Smooth muscle cell (in vitro differentiated cells): Measurements from ENCODE around the gene CDK5. TPM values are rescaled to one million over a fixed set of nuclear protein-coding genes. Genes with fewer than 3 reads are reported as not detected.
A peak's percentile ranks its signal among the peaks of the same experiment; 100 is the strongest.

Experiments
- DNase-seq: peaks from one replicate; lab custom pipeline; 2025; ENCODE audit not compliant: unreplicated experiment; lab: John Stamatoyannopoulos, UW
- H2AFZ ChIP-seq: fragments of 200-600 bp; sonication (generic); 2 replicates; pipeline ENCODE4 v1.6.0; 2016; ENCODE audit warnings: antibody characterized with exemption, low read depth, mild to moderate bottlenecking
- H3F3A ChIP-seq: fragments of 200-600 bp; sonication (generic); 2 replicates; pipeline ENCODE4 v1.6.0; 2017; ENCODE audit warnings: antibody characterized with exemption, low read depth
- H3K27ac ChIP-seq: fragments of 200-600 bp; sonication (generic); 2 replicates; pipeline ENCODE4 v1.5.1; 2016; ENCODE audit warnings: low read depth, mild to moderate bottlenecking
- H3K27me3 ChIP-seq: fragments of 200-600 bp; sonication (generic); 2 replicates; pipeline ENCODE4 v1.6.1; 2016; ENCODE audit warnings: low read depth, mild to moderate bottlenecking
- H3K36me3 ChIP-seq: fragments of 200-600 bp; sonication (generic); 2 replicates; pipeline ENCODE4 v1.5.1; 2016; ENCODE audit warnings: low read depth
- H3K4me1 ChIP-seq: fragments of 200-600 bp; sonication (generic); 2 replicates; pipeline ENCODE4 v1.5.1; 2016; ENCODE audit warnings: low read depth
- H3K4me2 ChIP-seq: fragments of 200-600 bp; sonication (generic); 2 replicates; pipeline ENCODE4 v1.6.0; 2016; ENCODE audit warnings: mild to moderate bottlenecking
- H3K4me3 ChIP-seq: fragments of 200-600 bp; sonication (generic); 2 replicates; pipeline ENCODE4 v1.5.1; 2016; ENCODE audit warnings: mild to moderate bottlenecking
- H3K79me2 ChIP-seq: fragments of 200-600 bp; sonication (generic); 2 replicates; pipeline ENCODE4 v1.6.0; 2016; ENCODE audit warnings: low read depth, mild to moderate bottlenecking
- H3K9ac ChIP-seq: fragments of 200-600 bp; sonication (generic); 2 replicates; pipeline ENCODE4 v1.6.0; 2016; ENCODE audit warnings: low read depth
- H3K9me3 ChIP-seq: fragments of 200-600 bp; sonication (generic); replicated peaks from 2 replicates; pipeline ENCODE4 v1.5.1; 2016; ENCODE audit warnings: low read depth
- H4K20me1 ChIP-seq: fragments of 200-600 bp; sonication (generic); 2 replicates; pipeline ENCODE4 v1.6.0; 2016; ENCODE audit warnings: low read depth
- WGBS: methylation state at CpG from one replicate; pipeline ENCODE4 v1.1.7; 2016; ENCODE audit warnings: low lambda C conversion rate; 5-methylcytosine and 5-hydroxymethylcytosine counted together
- polyA plus RNA-seq: library from polyadenylated mRNA; unstranded; fragments of >200 nt; fragmentation: Nextera tagmentation; extraction: Ambion mirVana; gene quantifications from 2 replicates; pipeline ENCODE4 v1.2.1, GENCODE V29; 2016
- total RNA-seq: library from RNA; depleted of rRNA; stranded (reverse); fragments of >200 nt; gene quantifications from 2 replicates; pipeline ENCODE4 v1.2.3, GENCODE V29; 2014
- TF ChIP-seq, protein P1 (sequence below): fragments of 200-600 bp; sonication (generic); IDR thresholded peaks from 2 replicates; pipeline ENCODE4 v1.5.1; 2017; ENCODE audit warnings: borderline replicate concordance, mild to moderate bottlenecking, antibody characterized with exemption; ENCODE audit not compliant: insufficient read depth, poor library complexity, severe bottlenecking

CDK5 gene
- total and polyA plus RNA-seq, 2 experiments from 2014 or later, result 22.1 to 36.4 TPM

DNA sequence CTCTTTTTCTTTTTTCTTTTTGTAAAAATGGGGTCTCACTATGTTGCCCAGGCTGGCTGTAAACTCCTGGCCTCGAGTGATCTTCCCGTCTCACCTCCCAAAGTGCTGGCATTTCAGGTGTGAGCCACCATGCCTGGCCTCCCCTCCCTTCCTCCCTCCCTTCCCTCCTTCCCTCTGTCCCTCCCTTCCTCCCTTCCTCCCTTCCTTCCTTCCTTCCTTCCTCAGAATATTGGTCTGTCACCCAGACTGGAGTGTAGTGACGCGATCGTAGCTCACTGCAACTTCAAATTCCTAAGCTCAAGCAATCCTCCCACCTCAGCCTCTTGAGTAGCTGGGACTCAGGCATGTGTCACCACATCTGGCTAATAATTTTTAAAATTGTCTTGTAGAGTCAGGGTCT lies 37.0 kb upstream of the CDK5 start:
- peaks cover 2% of the 10 kb centered on the region for H3K4me1 ChIP-seq
- peak overlapping the region; percentile 58 for H3K27ac ChIP-seq
- WGBS, result 63% methylated on average over 5 of the region's 5 CpGs
- H3K4me3 ChIP-seq, result no peak overlapping the region
- DNase-seq, result no peak
- no peaks in the 10 kb centered on the region for H3K9me3 ChIP-seq
- no peaks in the 10 kb centered on the region for H3K36me3 ChIP-seq
- H2AFZ ChIP-seq, result no peak overlapping the region
- H3K27me3 ChIP-seq, result no peaks in the 10 kb centered on the region
- TF ChIP-seq, protein P1, sequence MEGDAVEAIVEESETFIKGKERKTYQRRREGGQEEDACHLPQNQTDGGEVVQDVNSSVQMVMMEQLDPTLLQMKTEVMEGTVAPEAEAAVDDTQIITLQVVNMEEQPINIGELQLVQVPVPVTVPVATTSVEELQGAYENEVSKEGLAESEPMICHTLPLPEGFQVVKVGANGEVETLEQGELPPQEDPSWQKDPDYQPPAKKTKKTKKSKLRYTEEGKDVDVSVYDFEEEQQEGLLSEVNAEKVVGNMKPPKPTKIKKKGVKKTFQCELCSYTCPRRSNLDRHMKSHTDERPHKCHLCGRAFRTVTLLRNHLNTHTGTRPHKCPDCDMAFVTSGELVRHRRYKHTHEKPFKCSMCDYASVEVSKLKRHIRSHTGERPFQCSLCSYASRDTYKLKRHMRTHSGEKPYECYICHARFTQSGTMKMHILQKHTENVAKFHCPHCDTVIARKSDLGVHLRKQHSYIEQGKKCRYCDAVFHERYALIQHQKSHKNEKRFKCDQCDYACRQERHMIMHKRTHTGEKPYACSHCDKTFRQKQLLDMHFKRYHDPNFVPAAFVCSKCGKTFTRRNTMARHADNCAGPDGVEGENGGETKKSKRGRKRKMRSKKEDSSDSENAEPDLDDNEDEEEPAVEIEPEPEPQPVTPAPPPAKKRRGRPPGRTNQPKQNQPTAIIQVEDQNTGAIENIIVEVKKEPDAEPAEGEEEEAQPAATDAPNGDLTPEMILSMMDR, result no peak
- no peaks in the 10 kb centered on the region for H3F3A ChIP-seq
- H3K9ac ChIP-seq, result no peak overlapping the region
- no peak overlapping the region for H3K4me2 ChIP-seq
- peaks cover 98% of the 10 kb centered on the region for H3K79me2 ChIP-seq
- peaks cover 98% of the 10 kb centered on the region for H4K20me1 ChIP-seq

DNA sequence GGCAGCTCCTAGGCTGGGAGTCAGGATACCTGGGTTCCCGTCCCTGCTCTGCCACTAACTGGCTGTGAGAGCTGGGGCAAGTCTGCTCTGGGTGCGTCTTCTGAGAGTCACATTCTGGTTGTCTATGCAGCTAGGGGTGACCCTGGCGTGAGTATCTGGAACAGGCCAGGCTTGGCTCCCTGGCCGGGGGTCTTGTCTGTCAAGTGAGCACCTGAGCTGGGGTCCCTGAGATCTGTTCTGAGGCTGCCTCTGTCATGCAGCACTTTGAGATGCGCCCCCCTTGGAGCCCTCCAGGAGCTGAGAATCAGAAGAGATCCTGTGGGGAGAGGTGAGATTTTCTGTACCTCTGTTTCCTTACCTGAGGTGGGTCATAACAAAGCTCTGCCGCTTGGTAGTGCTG lies 36.1 kb upstream of the CDK5 start:
- no peak for DNase-seq
- WGBS, result 94% methylated on average over 6 of the region's 6 CpGs
- H2AFZ ChIP-seq, result no peak overlapping the region
- peaks cover 11% of the 10 kb centered on the region for H3K4me1 ChIP-seq
- H4K20me1 ChIP-seq, result peaks cover 100% of the 10 kb centered on the region
- TF ChIP-seq, protein P1, result no peak
- H3K4me2 ChIP-seq, result no peak overlapping the region
- H3K9me3 ChIP-seq, result no peaks in the 10 kb centered on the region
- H3K4me3 ChIP-seq, result no peak overlapping the region
- H3K27me3 ChIP-seq, result no peaks in the 10 kb centered on the region
- H3F3A ChIP-seq, result peaks cover 8% of the 10 kb centered on the region
- peaks cover 98% of the 10 kb centered on the region for H3K79me2 ChIP-seq
- no peak overlapping the region for H3K9ac ChIP-seq
- H3K27ac ChIP-seq, result no peak overlapping the region
- no peaks in the 10 kb centered on the region for H3K36me3 ChIP-seq

DNA sequence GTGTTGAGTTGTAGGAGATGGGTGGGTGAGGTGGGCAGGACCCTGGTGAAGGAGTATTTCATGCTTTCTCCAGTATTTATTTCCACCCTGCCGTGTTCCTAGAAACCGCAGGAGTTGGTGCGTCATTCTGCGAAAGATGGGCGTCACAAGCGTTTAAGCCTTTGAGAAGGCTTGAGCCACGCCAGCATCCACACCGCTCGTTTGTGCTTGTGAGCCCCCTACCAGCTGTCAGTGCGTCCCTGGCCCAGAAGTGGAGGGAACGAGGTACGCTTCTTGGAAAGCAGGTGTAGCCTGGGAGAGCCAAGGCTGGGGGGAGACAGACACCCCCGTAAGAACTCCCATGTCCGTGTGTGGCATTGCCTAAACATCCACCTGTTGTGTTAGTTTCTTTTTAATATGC lies 34.3 kb upstream of the CDK5 start:
- no peak overlapping the region for H3K9ac ChIP-seq
- 97% methylated on average over 14 of the region's 14 CpGs for WGBS
- H3K79me2 ChIP-seq, result peaks cover 97% of the 10 kb centered on the region
- H3K4me2 ChIP-seq, result no peak overlapping the region
- H3K9me3 ChIP-seq, result no peaks in the 10 kb centered on the region
- H3K36me3 ChIP-seq, result no peaks in the 10 kb centered on the region
- peaks cover 99% of the 10 kb centered on the region for H4K20me1 ChIP-seq
- H3F3A ChIP-seq, result peaks cover 16% of the 10 kb centered on the region
- no peak overlapping the region for H3K27ac ChIP-seq
- H3K4me3 ChIP-seq, result no peak overlapping the region
- DNase-seq, result no peak
- TF ChIP-seq, protein P1, result no peak
- H2AFZ ChIP-seq, result no peak overlapping the region
- H3K27me3 ChIP-seq, result no peaks in the 10 kb centered on the region
- H3K4me1 ChIP-seq, result peaks cover 24% of the 10 kb centered on the region

DNA sequence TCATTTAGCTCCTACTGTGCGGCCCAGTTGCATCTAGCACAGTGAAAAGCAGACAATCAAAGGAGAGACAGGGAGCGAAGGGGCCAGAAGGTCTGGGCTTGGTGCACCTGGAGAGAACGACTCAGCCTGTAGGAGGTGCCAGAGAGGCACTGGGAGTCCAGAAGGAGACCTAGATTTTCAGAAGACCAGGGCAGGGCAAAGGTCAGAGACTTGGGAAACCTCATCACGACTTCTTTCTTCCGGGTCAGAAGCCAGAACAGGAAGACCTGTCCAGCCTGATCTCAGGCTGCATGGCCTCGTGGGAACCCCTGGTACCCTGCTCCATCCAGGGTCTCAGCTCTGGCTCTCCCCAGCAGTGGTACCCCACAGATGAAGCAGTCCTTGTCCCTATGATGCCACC lies 33.7 kb upstream of the CDK5 start:
- Histone ChIP-seq H2AFZ (no peak overlapping the region), H4K20me1 (peaks cover 95% of the 10 kb centered on the region), H3K9ac (no peak overlapping the region), H3K4me3 (no peak overlapping the region), H3K79me2 (peaks cover 94% of the 10 kb centered on the region), H3K27me3 (no peaks in the 10 kb centered on the region), H3K9me3 (no peaks in the 10 kb centered on the region), H3K36me3 (no peaks in the 10 kb centered on the region), H3K27ac (no peak overlapping the region), H3K4me1 (peaks cover 24% of the 10 kb centered on the region), H3F3A (peaks cover 16% of the 10 kb centered on the region), H3K4me2 (no peak overlapping the region)
- TF ChIP-seq, protein P1, result peak; percentile 35
- 75% methylated on average over 6 of the region's 6 CpGs for WGBS
- DNase-seq, result no peak
